IMR-90 (cell line): Measurements from ENCODE around the gene CLCA2.

ENCODE experiments used
- CHD1 ChIP-seq: IDR thresholded peaks from 2 replicates; pipeline ENCODE4 v1.6.1; 2012; ENCODE audit warnings: low read depth, low read length, improper control_type of control experiment
- CTCF ChIP-seq: conservative IDR thresholded peaks from 2 replicates; pipeline ENCODE4 v1.5.1; 2012; ENCODE audit warnings: mild to moderate bottlenecking, low read depth, low read length, improper control_type of control experiment
- FOS ChIP-seq: fragments of 150-350 bp; IDR thresholded peaks from 2 replicates; pipeline ENCODE4 v1.6.1; 2016; ENCODE audit warnings: low read depth, low read length
- MXI1 ChIP-seq: IDR thresholded peaks from 2 replicates; pipeline ENCODE4 v1.6.1; 2012; ENCODE audit warnings: low read depth, mild to moderate bottlenecking, low read length, moderate library complexity, borderline replicate concordance
- POLR2A ChIP-seq: IDR thresholded peaks from 2 replicates; pipeline ENCODE4 v1.6.1; 2012; ENCODE audit warnings: mild to moderate bottlenecking, low read depth, low read length
- RAD21 ChIP-seq: IDR thresholded peaks from 2 replicates; pipeline ENCODE4 v1.6.1; 2012; ENCODE audit warnings: low read length, improper control_type of control experiment
- RCOR1 ChIP-seq: IDR thresholded peaks from 2 replicates; pipeline ENCODE4 v1.6.1; 2012; ENCODE audit warnings: mild to moderate bottlenecking, low read length, improper control_type of control experiment; ENCODE audit not compliant: insufficient replicate concordance

DNA sequence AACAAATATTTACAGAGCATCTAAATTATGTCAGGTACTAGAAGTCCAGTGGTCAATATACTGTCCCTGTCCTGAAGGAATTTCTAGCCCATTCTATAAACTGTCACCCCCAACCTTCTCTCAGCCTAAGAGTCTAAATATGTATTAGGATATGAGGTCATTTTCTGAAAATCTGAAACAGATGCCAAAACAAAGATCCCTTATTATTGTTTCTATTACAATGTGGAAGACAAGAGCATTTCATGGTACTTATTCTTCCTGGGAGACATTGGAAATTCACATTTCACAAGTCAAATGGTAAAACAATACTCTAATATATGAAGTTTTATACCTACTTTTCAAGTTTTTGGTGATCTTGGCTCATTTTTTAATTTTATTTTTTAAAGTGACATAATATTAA, 47.3 kb downstream of the CLCA2 start:
- TF ChIP-seq CTCF (no peak), MXI1 (no peak), RCOR1 (no peak), POLR2A (no peak), CHD1 (no peak), RAD21 (no peak), FOS (no peak)
